CD4-positive, alpha-beta T cell treated with Interleukin-6 at 100 ng/mL for 8 hours (primary cell): Measurements from ENCODE around the gene WNK3.

ENCODE experiments used
- DNase-seq: peaks from one replicate; pipeline ENCODE4 v3.0.0-alpha.2; 2020; ENCODE audit warnings: mixed read lengths, low spot score

Gene WNK3

DNA sequence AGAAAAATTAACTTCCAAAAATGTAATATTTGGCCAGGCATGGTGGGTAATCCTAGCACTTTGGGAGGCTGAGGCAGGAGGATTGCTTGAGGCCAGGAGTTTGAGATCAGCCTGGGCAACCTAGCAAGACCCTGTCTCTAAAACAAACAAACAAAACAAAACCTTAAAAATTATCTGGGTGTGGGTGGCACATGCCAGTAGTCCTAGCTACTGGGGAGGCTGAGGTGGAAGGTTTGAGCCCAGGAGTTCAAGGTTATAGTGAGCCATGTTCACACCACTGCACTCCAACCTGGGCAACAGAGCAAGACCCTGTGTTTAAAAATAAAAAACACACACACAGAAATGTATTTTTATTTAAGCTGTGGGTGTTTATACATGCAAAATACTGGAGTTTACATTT is 186.8 kb downstream of the WNK3 start:
- DNase-seq, result no peak

DNA sequence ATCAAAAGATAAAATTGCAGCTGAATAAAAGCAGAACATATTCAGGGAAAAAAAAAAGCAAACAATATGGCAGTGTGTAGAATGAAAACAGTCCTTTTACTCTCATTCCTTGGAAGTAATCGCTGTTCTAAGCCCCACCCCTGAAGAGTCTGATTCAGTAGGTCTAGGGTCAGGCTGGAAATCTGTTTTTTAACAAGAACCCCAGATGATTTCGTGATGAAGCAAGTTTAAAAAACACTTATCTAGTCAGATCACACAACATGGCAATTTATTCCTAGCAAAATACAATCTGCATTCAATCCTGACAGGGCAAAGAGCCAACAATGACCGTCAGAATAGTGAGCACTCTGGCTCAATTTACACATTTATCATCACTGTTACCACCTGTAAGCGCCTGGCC is 190.9 kb downstream of the WNK3 start:
- no peak for DNase-seq

DNA sequence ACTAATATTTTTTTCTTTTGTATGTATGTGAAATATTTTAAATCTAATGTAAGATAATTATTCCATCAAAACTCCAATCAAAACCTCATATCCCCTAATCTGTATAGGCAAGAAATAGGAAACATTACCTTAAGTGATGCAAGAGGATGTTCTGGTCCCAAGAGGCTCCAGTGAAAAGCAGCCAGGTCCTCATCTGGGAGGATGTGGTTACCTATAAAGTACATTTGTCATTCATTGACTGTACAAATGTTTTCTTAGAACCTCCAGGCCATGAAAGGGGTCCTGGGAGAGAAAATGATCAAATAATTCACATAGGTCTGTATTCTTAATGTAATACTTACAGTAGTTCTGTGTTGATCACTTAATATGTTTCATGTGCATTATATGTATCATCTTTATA is 200.3 kb downstream of the WNK3 start:
- DNase-seq, result no peak
